Adrenal gland (tissue), 5 donors: ENCODE measurements around the gene CXCL5.

Experiments
- CTCF ChIP-seq, 6 experiments: fragments of 450-650 bp in 4 of 6; fragments of 200-600 bp in 2 of 6; sonication (generic) in 1 of 6; IDR thresholded peaks; 1 replicate in 5 of 6; 2 replicates in 1 of 6; pipeline versions ENCODE4 v1.5.1 to v1.8.0; 2016 to 2021; ENCODE audit warnings: antibody characterized with exemption in 6 of 6, mild to moderate bottlenecking in 2 of 6, moderate library complexity in 1 of 6
- POLR2A ChIP-seq, 2 donors: fragments of 450-650 bp; IDR thresholded peaks; one replicate each; pipeline ENCODE4 v1.6.1; 2017; ENCODE audit warnings: antibody characterized with exemption in 2 of 2, mild to moderate bottlenecking in 2 of 2, moderate library complexity in 1 of 2
- donor health status: DM: no; HTN: no; CAD: no.

GRCh38 chr4:73964862-73965611 is 33.4 kb downstream of the CXCL5 start:
- peak in 1 of 6 experiments; percentile 26 for TF ChIP-seq CTCF (IDR thresholded peaks at IDR 0.05)
- no peak for TF ChIP-seq POLR2A (IDR thresholded peaks at IDR 0.05)
